Central memory CD8-positive, alpha-beta T cell (primary cell): Measurements from ENCODE around the gene CAMTA1.

Experiments
- ATAC-seq: fragments of 150-1000 bp; cut with Tn5 transposase; replicated peaks from 2 replicates; pipeline ENCODE4 v1.10.0; 2022; ENCODE audit warnings: mild to moderate bottlenecking, moderate FRiP score, moderate number of reproducible peaks; ENCODE audit not compliant: poor library complexity, severe bottlenecking; ENCODE audit errors: extremely low read depth
- DNase-seq, 2 donors: peaks; one replicate each; pipeline ENCODE4 v3.0.0; 2021; ENCODE audit warnings: low spot score in 2 of 2
- H3K27ac Mint-ChIP-seq: one replicate; pipeline ENCODE4 v1.8.0; 2022; ENCODE audit warnings: low read depth, mild to moderate bottlenecking, moderate library complexity, mixed read lengths
- H3K27me3 Mint-ChIP-seq: one replicate; pipeline ENCODE4 v1.8.0; 2022; ENCODE audit warnings: mixed read lengths
- H3K36me3 Mint-ChIP-seq: one replicate; pipeline ENCODE4 v1.8.0; 2022; ENCODE audit warnings: mild to moderate bottlenecking, moderate library complexity, mixed read lengths; ENCODE audit not compliant: insufficient read depth
- H3K4me1 Mint-ChIP-seq: one replicate; pipeline ENCODE4 v1.8.0; 2022; ENCODE audit warnings: mixed read lengths
- H3K4me3 Mint-ChIP-seq: one replicate; pipeline ENCODE4 v1.8.0; 2022; ENCODE audit warnings: mild to moderate bottlenecking, moderate library complexity, mixed read lengths
- H3K9me3 Mint-ChIP-seq: one replicate; pipeline ENCODE4 v1.8.0; 2022; ENCODE audit warnings: mixed read lengths

Gene CAMTA1

DNA sequence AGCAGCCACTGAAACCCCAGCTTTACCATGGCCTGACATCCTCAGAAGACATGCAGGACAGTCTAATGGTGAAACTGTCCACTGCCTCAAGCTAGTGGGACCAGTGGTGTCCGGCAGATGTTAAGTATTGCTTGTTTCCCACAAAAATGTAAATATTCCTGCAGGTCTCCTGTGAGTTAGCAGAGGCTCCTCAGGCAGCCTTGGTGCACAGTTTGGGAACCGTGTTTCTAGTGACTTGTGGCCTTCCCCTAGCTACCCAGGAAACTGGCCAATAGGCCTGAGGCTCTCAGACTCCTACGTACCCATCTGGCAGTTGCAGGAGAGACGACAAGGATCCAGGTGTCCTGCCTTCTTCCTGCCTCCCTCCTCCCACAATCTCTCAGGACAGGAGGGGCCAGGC, 142.4 kb downstream of the CAMTA1 start:
- H3K4me1 Mint-ChIP-seq = peaks cover 5% of the 10 kb centered on the region
- no peak overlapping the region for H3K4me3 Mint-ChIP-seq
- peaks cover 84% of the 10 kb centered on the region for H3K27me3 Mint-ChIP-seq

DNA sequence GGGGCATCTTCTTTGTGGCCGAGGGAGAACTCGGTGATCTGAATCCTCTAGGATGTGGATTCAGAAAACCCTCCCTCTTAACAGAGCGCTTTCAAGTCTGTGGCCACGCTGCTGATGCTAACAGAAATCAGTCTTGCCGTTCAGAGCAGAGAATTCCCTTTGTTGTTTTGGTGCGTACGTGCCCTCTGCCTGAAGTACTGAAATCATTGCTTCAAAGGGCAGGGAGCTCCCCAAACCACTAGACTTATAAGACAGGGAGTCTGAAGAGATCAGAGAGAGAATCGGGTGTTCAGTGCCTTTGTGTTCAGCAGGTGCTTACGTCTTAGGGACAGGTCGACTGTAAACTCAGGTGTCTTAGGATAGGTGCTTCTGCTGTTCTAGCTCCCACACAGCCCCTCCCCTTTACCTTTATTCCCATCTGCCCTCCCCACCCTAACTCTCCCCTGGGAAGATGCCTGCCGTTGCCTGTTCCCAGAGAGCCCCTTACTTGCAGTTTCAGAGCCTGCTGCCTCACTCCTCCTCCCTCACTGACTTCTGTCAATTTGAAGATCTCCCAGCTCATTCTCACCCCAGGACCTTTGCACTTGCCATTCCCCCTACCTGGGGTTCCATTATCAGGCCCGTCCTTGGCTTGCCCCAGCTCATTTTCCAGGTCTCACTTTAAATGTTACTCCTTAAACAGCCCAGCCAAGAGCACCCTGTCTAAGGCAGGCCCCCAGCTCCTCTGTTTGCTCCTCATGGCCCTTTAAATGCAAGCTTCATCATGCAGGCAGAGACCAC, 143.0 kb downstream of the CAMTA1 start:
- H3K4me1 Mint-ChIP-seq = peaks cover 5% of the 10 kb centered on the region
- H3K36me3 Mint-ChIP-seq = no peaks in the 10 kb centered on the region
- DNase-seq = no peak
- H3K4me3 Mint-ChIP-seq = no peak overlapping the region
- no peaks in the 10 kb centered on the region for H3K9me3 Mint-ChIP-seq
- H3K27ac Mint-ChIP-seq = no peak overlapping the region
- ATAC-seq = no peak
- H3K27me3 Mint-ChIP-seq = peaks cover 83% of the 10 kb centered on the region

More for the DNA sequence above, 142.4 kb downstream of the CAMTA1 start:
- no peaks in the 10 kb centered on the region for H3K9me3 Mint-ChIP-seq
- no peak for DNase-seq
- no peak overlapping the region for H3K27ac Mint-ChIP-seq
- ATAC-seq = no peak
- no peaks in the 10 kb centered on the region for H3K36me3 Mint-ChIP-seq

DNA sequence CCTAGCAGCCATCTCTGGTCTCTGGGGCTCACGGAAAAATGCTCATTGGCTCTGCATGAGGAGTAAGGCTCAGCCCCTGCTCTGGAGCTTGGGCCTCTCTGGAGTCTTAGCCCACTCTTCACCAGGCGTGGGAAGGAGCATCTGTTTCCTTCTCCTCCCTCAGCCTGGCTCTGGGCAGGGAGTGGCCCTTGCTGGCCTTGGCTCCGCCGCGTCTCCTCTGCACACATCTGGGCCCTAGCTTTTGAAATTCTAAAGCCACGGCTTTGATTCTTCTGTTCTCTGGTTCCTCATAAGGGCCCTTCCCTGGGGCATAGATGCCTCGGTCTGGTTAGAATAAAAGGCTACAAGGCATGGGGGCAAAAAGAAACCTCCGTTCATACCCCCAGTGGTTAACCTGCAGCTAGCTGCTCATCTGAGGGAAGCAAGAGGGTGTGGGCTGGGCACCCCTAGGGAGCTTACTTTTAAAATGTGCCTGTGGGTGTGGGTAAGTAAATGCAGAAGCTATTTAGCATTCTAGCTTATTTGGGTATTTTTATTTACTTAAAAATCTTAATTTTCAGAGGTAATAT, 145.6 kb downstream of the CAMTA1 start:
- peaks cover 5% of the 10 kb centered on the region for H3K4me1 Mint-ChIP-seq
- peaks cover 68% of the 10 kb centered on the region for H3K27me3 Mint-ChIP-seq
- H3K27ac Mint-ChIP-seq = no peak overlapping the region
- H3K9me3 Mint-ChIP-seq = no peaks in the 10 kb centered on the region
- H3K4me3 Mint-ChIP-seq = no peak overlapping the region
- H3K36me3 Mint-ChIP-seq = no peaks in the 10 kb centered on the region
- ATAC-seq (no peak), DNase-seq (no peak)

DNA sequence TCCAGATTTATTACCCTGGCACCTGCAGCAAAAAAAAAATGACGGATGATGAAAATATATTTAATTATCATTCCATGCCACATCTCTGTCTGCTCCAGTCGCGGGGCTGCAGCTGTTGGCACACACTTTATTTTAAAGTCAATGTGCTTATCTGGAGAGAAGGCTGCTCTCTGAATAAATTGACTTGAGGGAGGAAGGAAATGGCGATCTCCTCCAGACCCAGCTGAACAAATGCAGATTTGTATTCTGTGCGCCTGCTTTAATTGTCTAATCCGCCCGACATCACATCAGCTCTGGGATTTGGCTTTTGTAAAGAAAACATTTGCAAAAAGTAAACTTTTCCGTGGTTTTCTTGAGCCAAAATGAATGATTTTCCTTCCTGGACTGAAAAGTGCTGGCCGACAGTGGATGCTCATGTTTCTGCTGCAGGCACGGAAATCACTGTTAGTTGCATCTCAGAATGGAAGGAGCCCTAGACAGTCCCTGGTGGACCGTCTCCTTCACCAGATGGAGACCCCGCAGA, 150.2 kb downstream of the CAMTA1 start:
- Mint-ChIP-seq H3K4me1 (no peaks in the 10 kb centered on the region), H3K36me3 (no peaks in the 10 kb centered on the region), H3K9me3 (no peaks in the 10 kb centered on the region), H3K27ac (no peak overlapping the region), H3K27me3 (peaks cover 31% of the 10 kb centered on the region), H3K4me3 (no peak overlapping the region)
- ATAC-seq = no peak
- no peak for DNase-seq

DNA sequence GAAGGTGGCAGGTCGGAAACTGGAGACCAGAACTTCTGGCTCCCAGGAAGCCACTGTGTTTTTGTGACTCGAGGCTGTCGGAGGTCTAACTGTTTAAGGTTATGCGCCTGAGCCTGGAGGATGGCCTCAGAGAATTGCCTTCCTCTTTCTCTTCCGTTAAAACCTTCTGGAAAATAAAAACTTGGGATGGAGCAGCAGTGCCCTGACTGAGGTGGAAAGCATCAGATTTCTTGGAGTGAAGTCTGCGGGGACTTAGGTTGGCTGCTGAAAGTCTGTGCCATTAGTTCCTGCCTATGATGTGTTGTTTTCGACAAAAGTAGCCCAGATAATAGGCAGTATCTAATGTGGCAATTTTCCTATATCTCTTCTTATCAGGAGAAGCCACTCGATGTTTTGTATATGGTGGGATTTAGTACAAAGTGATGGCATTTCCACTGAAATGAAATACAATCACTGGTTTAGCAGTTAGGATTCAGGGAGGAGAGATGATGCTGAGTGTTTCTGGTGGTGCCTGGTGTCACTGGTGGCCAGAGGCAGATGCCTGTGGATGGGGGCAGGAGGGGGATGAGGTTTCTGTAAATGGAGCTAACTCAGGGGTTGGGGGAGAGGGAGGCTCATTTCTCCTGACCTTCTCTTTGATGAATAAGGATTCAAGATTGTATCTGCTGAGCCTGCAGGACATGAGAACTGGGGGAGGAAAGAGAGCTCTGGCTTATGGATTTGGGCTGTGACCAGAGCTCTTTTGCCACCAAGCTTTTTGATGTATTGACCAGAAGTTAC, 150.8 kb downstream of the CAMTA1 start:
- no peaks in the 10 kb centered on the region for H3K9me3 Mint-ChIP-seq
- ATAC-seq (no peak), DNase-seq (no peak)
- H3K36me3 Mint-ChIP-seq = no peaks in the 10 kb centered on the region
- no peak overlapping the region for H3K4me3 Mint-ChIP-seq
- H3K27me3 Mint-ChIP-seq = peaks cover 24% of the 10 kb centered on the region
- no peak overlapping the region for H3K27ac Mint-ChIP-seq
- no peaks in the 10 kb centered on the region for H3K4me1 Mint-ChIP-seq

DNA sequence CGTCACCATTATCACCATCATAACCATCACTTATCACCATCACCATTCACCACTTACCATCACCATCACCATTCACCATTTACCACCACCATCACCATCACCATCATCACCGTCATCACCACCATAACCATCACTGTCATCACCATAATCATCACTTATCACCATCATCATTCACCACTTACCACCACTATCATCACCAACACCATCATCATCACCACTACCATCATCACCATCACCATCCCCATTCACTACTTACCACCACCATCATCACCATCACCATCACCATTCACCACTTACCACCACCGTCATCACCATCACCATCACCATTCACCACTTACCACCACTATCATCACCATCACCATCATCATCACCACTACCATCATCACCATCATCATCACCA, 151.8 kb downstream of the CAMTA1 start:
- Mint-ChIP-seq H3K27ac (no peak overlapping the region), H3K9me3 (no peaks in the 10 kb centered on the region), H3K4me1 (no peaks in the 10 kb centered on the region), H3K36me3 (no peaks in the 10 kb centered on the region), H3K4me3 (no peak overlapping the region), H3K27me3 (peaks cover 15% of the 10 kb centered on the region)
- DNase-seq (no peak), ATAC-seq (no peak)

DNA sequence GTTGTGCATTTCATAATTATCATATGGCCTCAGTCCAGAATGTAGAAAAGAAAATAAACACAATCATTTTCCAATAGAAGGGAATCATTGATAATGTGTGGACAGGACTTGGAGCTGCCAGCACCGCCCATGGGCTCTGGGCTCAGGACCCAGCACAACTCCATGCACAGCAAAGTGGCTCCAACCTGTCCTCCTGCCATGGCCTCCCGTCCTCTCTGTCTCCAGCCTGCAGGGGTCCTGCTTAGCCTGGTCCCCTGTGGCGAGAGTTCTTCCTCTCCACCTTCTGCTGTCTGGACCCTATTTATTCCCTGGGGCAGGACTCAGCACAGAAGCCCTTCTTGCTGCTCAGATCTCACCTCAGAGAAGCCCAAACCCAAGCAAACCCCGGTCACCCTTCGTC, 154.1 kb downstream of the CAMTA1 start:
- ATAC-seq (no peak), DNase-seq (no peak)
- H3K27ac Mint-ChIP-seq = no peak overlapping the region
- no peaks in the 10 kb centered on the region for H3K9me3 Mint-ChIP-seq
- no peaks in the 10 kb centered on the region for H3K36me3 Mint-ChIP-seq
- peaks cover 5% of the 10 kb centered on the region for H3K27me3 Mint-ChIP-seq
- no peaks in the 10 kb centered on the region for H3K4me1 Mint-ChIP-seq
- H3K4me3 Mint-ChIP-seq = no peak overlapping the region

DNA sequence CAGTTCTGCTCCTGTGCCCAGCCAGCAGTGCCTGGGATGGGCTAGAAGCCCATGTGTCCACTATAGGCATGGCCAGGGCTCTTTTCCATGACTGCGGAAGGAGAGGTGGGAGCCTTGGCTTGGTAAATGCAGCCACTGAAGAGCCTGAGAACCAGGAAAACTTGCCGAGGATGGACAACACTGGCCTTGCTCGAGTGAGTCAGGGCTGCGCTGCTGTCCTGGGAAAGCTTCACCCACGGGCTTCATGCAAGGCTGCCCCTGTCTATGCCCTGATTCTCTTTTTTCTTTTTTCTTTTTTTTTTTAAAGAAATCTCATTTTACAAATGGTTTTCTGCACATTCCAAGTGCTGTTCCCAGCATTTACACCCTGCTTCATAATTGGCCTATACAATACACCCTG, 156.5 kb downstream of the CAMTA1 start:
- DNase-seq (no peak), ATAC-seq (no peak)
- no peaks in the 10 kb centered on the region for H3K4me1 Mint-ChIP-seq
- H3K4me3 Mint-ChIP-seq = no peak overlapping the region
- no peaks in the 10 kb centered on the region for H3K36me3 Mint-ChIP-seq
- H3K9me3 Mint-ChIP-seq = no peaks in the 10 kb centered on the region
- H3K27me3 Mint-ChIP-seq = peaks cover 6% of the 10 kb centered on the region
- H3K27ac Mint-ChIP-seq = no peak overlapping the region

DNA sequence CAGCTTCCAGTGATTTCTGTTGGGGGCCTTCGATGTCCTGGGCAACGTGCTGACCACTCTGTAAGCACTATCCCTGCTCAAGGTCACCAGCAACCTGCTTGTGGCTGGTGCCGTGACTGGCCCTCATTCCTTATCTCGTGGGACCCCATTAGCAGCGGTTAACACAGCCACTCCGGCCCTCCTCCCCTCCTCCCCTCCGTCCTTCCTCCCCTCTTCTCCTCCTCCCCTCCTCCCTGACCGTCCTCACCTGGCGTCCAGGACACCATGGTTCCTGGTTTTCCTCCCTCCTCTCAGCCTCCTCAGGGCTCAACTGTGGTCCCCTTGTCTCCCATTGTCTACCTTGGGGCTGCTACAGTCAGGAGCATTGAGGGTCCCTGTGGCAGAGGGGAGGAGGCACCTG, 157.7 kb downstream of the CAMTA1 start:
- no peak for DNase-seq
- Mint-ChIP-seq H3K9me3 (no peaks in the 10 kb centered on the region), H3K27me3 (peaks cover 18% of the 10 kb centered on the region), H3K4me3 (no peak overlapping the region), H3K27ac (no peak overlapping the region), H3K4me1 (no peaks in the 10 kb centered on the region), H3K36me3 (no peaks in the 10 kb centered on the region)
- ATAC-seq = no peak

DNA sequence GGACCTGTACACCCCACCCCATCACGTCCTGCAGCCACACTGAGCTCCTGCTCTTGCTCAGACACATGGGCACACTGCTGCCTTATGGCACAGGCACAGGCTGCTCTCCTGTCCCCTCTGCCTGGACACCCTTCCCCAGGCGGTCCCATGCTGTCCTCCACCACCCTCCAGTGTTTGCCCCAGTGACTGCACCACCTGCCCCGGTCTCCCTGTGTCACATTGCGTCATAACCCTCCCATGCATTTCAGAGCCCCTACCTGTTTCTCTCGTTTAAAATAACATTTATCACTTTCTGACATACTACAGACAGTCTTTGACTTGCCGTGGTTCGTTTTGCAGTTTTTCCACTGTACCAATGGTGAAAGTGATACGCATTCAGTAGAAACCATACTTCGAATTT, 159.2 kb downstream of the CAMTA1 start:
- H3K27me3 Mint-ChIP-seq = peaks cover 32% of the 10 kb centered on the region
- ATAC-seq (no peak), DNase-seq (no peak)
- H3K36me3 Mint-ChIP-seq = no peaks in the 10 kb centered on the region
- no peak overlapping the region for H3K4me3 Mint-ChIP-seq
- H3K27ac Mint-ChIP-seq = no peak overlapping the region
- no peaks in the 10 kb centered on the region for H3K4me1 Mint-ChIP-seq
- H3K9me3 Mint-ChIP-seq = no peaks in the 10 kb centered on the region

DNA sequence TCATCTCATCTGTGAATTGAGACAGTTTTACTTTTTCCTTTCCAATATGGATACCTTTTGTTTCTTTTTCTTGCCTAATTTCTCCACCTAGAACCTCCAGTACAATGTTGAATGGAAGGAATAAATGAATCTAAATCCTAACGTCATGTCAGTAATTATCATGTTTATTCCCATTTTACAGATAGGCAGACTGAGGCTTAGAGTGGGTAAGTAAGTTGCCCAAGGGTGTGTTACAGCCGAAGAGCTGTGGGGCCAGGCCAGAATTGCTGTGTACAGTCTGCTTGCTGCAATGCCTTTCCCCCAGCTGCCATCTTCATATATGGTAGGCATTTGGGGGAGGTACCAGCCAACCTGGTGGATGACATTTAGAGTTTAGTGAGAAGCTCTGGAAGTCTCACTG, 162.7 kb downstream of the CAMTA1 start:
- Mint-ChIP-seq H3K36me3 (no peaks in the 10 kb centered on the region), H3K27ac (no peak overlapping the region), H3K9me3 (no peaks in the 10 kb centered on the region), H3K4me1 (no peaks in the 10 kb centered on the region), H3K27me3 (peaks cover 34% of the 10 kb centered on the region), H3K4me3 (no peak overlapping the region)
- ATAC-seq (no peak), DNase-seq (no peak)

DNA sequence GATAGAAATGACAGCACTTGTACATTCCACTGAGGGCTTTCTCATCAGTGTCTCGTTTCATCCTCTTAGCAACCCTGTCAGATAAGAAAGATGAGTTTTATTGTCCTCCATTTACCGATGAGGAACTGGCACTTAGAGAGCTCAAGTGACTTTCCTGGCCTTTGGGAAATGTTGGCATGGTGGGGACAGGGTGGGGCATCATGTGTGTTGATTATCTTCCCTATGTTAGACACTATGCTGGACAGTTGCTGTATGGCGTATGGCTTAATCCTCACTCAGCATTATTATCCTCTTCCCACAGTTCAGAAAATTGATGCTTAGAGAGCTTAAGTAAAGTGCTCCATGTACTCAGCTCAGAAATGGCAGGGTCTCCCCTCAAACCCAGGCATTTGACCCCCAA, 163.2 kb downstream of the CAMTA1 start:
- Mint-ChIP-seq H3K36me3 (no peaks in the 10 kb centered on the region), H3K27me3 (peaks cover 34% of the 10 kb centered on the region), H3K4me3 (no peak overlapping the region), H3K27ac (no peak overlapping the region), H3K4me1 (no peaks in the 10 kb centered on the region), H3K9me3 (no peaks in the 10 kb centered on the region)
- ATAC-seq = no peak
- DNase-seq = no peak

DNA sequence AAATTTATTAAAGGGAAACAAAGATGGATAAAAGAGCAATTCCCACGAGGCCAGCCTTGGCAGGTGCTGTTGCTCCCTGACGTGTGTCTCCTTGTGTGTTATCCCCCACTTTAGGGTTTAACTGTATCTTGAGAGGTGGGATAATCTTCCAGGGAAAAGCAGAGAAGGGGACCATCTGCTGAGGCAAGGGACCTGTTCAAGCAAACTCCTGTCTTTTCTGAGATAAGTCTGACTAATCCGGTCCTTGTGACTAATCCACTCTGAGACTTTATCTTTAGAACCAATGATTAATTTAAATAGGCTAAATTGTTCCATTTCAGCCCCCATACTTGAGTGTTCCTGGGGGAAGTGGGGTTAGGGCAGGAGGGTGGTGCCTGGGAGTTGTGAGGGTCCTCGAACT, 163.6 kb downstream of the CAMTA1 start:
- no peak overlapping the region for H3K4me3 Mint-ChIP-seq
- H3K27ac Mint-ChIP-seq = no peak overlapping the region
- no peaks in the 10 kb centered on the region for H3K36me3 Mint-ChIP-seq
- no peaks in the 10 kb centered on the region for H3K9me3 Mint-ChIP-seq
- ATAC-seq (no peak), DNase-seq (no peak)
- no peaks in the 10 kb centered on the region for H3K4me1 Mint-ChIP-seq
- H3K27me3 Mint-ChIP-seq = peaks cover 34% of the 10 kb centered on the region
